Fibroblast of skin of left biceps (primary cell): ENCODE data around the gene PRKCE.
A peak's percentile ranks its signal among the peaks of the same experiment; 100 is the strongest.

ENCODE experiments used
- DNase-seq, 2 experiments: peaks; one replicate each; pipeline ENCODE4 v3.0.0-alpha.2; 2013; ENCODE audit warnings: low read depth in 2 of 2

PRKCE gene

GRCh38 chr2:45935791-45936622 is 284.5 kb downstream of the PRKCE start:
- DNase-seq = peak; percentile 89 to 92

GRCh38 chr2:45936623-45936979 is 285.1 kb downstream of the PRKCE start:
- DNase-seq = no peak

- no peak for DNase-seq
Observed at GRCh38 chr2:45937990-45938389, 286.5 kb downstream of the PRKCE start.

GRCh38 chr2:45938649-45939511 is 287.4 kb downstream of the PRKCE start:
- peak; percentile 61 to 62 for DNase-seq

GRCh38 chr2:45941531-45942236 is 290.2 kb downstream of the PRKCE start:
- DNase-seq = no peak

- no peak for DNase-seq
Observed at GRCh38 chr2:45942237-45942738, 290.8 kb downstream of the PRKCE start.

GRCh38 chr2:45943219-45944044 is 292.0 kb downstream of the PRKCE start:
- DNase-seq = no peak

- no peak for DNase-seq
Observed at GRCh38 chr2:45944074-45944473, 292.6 kb downstream of the PRKCE start.

- DNase-seq = no peak
Observed at GRCh38 chr2:45945302-45945717, 293.8 kb downstream of the PRKCE start.

GRCh38 chr2:45946023-45946422 is 294.5 kb downstream of the PRKCE start:
- no peak for DNase-seq

GRCh38 chr2:45950606-45951005 is 299.1 kb downstream of the PRKCE start:
- no peak for DNase-seq

- no peak for DNase-seq
Observed at GRCh38 chr2:45951025-45951727, 299.7 kb downstream of the PRKCE start.

GRCh38 chr2:45952591-45952990 is 301.1 kb downstream of the PRKCE start:
- DNase-seq = no peak

GRCh38 chr2:45953376-45954027 is 302.0 kb downstream of the PRKCE start:
- no peak for DNase-seq

- no peak for DNase-seq
Observed at GRCh38 chr2:45954233-45954850, 302.9 kb downstream of the PRKCE start.

GRCh38 chr2:45957533-45958227 is 306.2 kb downstream of the PRKCE start:
- DNase-seq = no peak

- DNase-seq = no peak
Observed at GRCh38 chr2:45960057-45960863, 308.8 kb downstream of the PRKCE start.
